ENCODE results near the gene ZNF426.
A peak's percentile ranks its signal among the peaks of the same experiment; 100 is the strongest.
"Not testable (repeated sequence)": the region's sequence is repeated elsewhere in the genome, so short reads cannot be mapped to it uniquely, and the experiment has no call there.

Gene ZNF426

DNA sequence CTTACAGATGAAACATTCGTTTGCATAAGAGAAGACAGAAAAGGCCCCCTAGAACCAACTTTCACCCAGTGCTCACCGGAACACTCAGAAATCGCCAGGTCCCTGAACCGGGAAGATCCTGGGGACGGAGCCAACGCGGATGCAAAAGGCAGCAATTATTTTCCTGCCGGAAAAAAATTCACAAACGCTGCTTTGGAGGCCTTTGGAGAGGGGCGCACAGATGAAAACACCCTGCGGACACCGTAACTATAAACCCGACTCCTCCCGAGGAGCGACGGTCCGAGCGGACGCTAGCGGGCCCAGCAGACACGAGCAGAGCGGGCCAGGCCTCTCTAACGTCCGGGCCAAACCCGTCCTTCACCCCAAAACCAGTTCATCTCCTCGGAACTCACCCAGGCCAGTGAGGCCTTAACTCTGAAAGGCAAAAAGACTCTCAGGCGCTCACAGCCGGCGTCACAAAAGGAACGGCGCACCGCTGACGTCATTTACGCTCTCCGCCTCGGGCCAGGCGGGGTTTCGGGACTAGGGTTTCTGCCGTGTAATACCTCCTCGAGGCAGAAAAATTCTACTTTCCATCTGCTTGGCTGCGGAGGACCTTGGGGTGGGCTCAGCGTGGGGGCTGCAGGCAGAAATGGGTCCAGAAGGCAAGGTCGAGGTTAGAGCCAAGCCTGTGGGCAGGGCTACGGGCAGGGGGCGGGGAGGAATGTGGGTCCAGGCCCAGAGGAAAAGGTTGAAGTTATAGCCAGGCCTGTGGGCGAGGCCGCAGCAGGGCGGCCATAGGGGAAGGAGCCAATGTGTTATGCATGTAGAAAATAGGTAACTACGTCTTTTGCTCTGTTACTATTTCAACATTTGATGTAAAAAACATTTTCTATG lies at the start of gene ZNF426:
TSS of gene ZNF426 (minus strand) at position 463 of the 876 bp plus-strand sequence. CDS start 2,413 bp downstream, outside the sequence.
- DNase-seq: peak; percentile 77 to 79

DNA sequence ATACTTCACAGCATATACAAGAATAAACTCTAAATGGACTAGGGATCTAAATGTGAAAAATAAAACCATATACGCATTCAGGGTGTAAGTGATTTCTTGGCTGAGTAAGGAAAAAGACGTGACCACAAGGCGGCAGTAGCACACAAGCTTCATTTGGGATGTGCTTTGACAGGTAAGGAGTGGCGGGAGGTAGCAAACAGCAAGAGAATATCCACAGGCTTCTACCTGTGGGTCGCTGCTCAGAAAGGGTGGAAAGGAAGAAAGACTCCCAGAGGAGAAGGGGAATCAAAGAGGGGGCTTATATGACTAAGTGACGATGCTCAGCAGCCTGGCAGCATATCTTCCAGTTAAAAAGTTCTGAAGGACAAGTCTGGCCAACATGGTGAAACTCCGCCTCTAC lies 48.3 kb upstream of the ZNF426 start:
- DNase-seq: peak; percentile 67 to 73

- DNase-seq: peak; percentile 54 to 70
Measured at GRCh38 chr19:9584073-9584833, 45.8 kb upstream of the ZNF426 start, which contains the start of gene ZNF121. Gene ZNF121 (minus strand): TSS chr19:9584504. CDS start chr19:9568097, 16,407 bp downstream.

DNA sequence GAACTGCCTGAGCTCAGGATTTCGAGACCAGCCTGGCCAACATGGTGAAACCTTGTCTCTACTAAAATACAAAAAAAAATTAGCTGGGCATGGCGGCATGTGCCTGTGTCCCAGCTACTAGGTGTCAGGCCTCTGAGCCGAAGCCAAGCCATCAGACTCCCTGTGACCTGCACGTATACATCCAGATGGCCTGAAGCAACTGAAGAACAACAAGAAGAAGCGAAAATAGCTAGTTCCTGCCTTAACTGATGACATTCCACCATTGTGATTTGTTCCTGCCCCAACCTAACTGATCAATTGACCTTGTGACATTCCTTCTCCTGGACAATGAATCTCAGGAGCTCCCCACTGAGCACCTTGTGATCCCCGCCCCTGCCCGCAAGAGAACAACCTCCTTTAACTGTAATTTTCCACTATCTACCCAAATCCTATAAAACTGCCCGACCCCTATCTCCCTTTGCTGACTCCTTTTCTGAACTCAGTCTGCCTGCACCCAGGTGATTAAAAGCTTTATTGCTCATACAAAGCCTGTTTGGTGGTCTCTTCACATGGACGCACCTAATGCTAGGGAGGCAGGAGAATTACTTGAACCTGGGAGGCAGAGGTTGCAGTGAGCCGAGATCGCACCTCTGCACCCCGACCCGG lies 43.8 kb upstream of the ZNF426 start:
- DNase-seq: not testable (repeated sequence)

DNA sequence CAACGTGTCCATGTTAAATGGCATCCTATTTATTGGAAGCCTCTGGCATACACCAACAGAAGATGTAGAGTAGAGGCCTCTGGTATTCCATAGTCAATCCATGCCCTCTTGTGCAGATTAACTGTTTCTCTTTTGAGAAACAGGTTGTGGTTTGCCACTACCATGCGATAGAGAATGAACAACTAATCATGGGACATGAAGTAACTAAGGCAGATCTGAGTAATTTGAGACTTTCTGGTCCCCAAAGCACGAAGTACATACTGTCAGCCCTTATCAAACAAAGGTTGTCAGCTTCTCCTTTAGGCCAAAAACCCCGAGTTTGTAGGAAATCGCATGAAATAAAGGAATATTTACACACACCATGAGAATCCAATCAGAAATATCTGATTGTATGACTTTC lies 42.3 kb upstream of the ZNF426 start:
- DNase-seq: no peak

DNA sequence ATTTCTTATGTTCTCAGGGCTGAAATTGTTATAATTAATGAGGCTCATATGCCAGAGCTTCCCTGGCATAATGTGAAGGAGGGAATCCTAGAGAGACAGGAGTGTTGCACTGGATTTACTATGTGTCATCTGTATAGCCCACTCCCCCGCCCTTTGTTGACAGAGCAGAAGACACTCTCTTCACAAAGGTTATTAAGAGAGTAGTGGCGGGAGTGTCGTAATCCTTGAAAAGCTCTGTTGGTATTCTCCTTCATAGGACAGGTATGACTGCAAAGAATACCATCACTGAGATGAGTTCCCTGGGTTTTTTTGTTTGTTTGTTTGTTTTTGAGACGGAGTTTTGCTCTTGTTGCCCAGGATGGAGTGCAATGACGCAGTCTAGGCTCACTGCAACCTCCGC lies 31.8 kb upstream of the ZNF426 start:
- no peak for DNase-seq

DNA sequence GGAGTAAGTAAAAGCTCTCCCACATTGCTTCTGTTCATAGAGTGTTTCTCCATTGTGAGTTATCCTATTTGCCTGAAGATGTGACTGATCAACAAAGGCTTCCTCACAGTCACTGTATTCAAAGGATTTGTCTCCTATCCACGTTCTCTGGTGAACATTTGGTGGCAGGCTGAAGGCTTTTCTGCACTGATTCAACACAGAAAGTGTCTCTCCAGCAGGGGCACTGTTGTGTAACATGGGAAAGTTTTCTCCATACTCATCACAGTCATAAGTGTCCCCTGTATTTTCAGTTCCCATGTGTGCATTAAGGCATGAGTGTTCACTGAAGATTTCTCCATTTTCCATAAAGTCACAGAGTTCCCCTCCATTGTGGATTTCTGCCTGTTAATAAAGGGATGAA lies 28.3 kb upstream of the ZNF426 start:
- DNase-seq: no peak

GRCh38 chr19:9565900-9566705 lies 27.7 kb upstream of the ZNF426 start:
- no peak for DNase-seq

DNA sequence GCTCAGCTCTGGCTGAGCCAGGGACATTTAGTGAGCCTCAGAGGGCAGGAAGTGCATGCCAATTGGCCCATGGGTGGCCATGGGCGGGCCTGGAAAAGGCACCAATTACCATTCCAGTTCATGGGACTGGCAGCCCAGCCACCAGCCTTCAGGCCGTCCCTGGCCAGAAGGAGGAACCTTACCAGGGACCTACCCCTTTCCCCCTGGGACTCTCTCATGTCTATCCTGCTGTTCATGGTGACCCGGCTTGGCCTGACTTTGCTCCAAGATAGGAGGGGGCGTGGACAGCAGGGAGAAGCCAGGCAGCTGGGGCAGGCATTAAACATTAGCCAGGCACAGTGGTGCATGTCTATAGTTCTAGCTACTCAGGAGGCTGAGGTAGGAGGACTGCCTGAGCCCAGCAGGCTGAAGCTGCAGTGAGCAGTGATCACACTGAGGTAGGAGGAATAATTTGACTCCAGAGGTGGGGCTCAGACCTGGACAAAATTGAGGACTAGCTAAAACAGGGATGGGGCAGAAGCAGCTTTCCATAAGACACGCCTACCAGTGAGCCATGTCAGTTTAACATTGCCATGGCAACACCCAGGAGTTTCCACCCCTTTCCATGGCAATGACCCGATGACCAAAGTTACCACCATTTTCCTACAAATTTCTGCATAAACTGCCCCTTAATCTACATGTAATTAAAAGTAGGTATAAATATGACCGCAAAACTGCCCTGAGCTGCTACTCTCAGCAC lies 14.3 kb upstream of the ZNF426 start:
- DNase-seq: no peak

GRCh38 chr19:9547870-9548269 lies 9.4 kb upstream of the ZNF426 start:
- DNase-seq: no peak

DNA sequence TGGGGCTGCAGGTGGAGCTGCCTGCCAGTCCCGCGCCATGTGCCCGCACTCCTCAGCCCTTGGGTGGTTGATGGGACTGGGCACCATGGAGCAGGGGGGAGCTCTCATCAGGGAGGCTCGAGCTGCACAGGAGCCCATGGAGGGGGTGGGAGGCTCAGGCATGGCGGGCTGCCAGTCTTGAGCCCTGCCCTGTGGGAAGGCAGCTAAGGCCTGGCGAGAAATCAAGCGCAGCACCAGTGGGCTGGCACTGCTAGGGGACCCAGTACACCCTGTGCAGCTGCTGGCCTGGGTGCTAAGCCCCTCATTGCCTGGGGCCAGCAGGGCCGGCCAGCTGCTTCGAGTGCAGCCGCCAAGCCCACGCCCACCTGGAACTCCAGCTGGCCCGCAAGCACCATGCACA lies 2.8 kb upstream of the ZNF426 start:
- not testable (repeated sequence) for DNase-seq

GRCh38 chr19:9539921-9540320 lies 1.5 kb upstream of the ZNF426 start:
- DNase-seq: not testable (repeated sequence)

DNA sequence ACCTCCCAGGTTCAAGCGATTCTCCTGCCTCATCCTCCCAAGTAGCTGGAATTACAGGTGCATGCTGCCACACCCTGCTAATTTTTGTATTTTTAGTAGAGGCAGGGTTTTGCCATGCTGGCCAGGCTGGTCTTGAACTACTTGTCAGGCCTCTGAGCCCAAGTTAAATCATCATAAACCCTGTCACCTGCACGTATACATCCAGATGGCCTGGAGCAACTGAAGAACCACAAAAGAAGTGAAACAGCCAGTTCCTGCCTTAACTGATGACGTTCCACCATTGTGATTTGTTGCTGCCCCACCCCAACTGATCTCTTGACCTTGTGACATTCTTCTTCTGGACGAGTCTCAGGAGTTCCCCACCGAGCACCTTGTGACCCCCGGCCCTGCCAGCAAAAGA lies 756 bp upstream of the ZNF426 start:
- not testable (repeated sequence) for DNase-seq

DNA sequence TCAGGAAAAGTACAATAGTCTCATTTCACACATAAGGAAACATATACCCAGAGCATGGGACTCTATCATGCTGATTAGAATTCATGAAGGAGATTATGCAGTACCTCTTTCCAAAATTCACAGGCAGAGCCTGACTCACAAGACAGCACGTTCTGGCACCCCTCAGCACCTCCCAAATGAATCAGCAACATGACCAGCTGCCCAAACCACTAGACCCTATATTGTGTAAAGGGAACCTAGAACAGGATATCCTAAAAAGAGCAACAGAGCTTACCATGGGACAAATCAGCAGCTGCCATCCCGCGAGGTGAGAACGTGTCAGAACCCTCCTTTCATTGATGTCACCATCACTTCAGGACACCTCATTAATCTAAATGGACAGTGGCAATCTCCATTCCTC lies 2.5 kb downstream of the ZNF426 start:
- no peak for DNase-seq

GRCh38 chr19:9531933-9532332 lies 6.5 kb downstream of the ZNF426 start:
- DNase-seq: no peak

DNA sequence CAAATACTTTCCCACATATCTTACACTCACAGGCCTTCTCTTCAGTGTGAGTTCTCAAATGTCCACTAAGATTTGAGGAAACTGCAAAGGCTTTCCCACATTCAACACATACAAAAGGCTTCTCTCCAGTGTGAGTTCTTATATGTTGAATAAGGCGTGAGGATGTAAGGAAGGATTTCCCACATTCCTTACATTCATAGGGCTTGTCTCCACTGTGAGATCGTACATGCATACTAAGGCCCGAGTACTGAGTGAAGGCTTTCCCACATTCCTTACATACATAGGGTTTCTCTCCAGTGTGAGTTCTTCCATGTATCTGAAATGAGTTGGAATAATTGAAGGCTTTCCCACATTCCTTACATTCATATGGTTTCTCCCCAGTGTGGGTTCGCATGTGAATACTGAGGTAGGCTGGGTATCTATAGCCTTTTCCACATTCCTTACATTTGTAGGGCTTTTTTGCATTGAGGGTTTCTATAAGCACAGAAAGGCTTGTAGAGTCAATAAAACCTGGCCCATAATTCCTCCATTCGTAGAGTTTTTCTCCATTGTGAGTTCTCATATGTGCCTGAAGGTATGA lies 9.6 kb downstream of the ZNF426 start:
- no peak for DNase-seq

DNA sequence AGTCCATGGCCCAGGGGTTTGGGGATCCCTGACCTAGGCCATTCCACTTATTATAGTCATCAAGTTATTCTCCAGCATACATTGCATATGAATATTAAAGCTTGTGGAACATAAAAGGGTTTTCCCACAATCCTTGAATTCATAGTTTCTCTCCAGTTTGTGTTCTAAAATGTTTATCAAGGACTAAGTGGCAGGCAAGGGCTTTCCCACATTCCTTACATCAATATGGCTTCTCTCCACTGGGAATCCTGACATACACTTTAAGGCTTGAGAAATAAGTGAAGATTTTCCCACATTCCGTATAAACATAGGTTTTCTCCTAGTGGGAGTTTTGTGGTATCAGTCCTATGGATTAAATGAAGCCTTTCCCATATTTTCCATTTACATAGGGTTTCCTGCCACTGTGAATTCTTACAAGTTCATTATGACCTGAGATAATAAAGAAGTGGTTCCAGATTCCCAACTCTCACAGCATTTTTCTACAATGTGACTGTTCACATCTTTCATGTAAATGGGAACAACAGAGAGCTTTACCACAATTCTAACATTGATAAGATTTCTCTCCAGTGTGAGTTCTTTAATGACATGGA lies 14.5 kb downstream of the ZNF426 start:
- no peak for DNase-seq

DNA sequence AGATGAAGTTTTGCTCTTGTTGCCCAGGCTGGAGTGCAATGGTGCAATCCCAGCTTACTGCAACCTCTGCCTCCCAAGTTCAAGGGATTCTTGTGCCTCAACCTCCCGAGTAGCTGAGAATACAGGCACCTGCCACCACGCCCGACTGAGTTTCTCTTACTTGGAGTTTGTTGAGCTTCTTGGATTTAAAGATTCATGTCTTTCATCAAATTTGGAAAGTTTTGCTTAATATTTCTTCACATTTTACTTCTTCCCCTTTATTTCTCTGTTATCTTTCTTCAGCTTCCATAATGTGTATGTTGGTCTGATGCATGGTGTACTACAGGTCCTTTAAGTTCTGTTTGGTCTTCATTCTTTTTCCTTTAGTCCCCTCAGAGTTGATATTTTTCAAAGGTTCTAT lies 31.2 kb downstream of the ZNF426 start:
- no peak for DNase-seq

DNA sequence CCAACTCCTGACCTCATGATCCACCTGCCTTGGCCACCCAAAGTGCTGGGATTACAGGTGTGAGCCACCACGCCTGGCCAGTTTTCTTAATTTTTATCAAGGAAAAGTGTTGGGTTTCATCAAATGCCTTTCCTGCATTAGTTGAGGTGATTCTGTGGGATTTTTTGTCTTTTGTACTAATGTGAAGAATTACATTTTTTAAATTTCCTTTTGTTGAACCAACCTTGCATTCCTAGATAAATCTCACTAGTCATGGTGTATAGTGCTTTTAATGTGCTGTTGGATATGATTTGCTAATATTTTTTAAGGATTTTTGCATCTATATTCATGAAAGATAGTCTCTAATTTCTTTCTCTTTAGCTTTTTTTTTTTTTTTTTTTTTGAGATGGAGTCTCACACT lies 37.6 kb downstream of the ZNF426 start:
- no peak for DNase-seq

DNA sequence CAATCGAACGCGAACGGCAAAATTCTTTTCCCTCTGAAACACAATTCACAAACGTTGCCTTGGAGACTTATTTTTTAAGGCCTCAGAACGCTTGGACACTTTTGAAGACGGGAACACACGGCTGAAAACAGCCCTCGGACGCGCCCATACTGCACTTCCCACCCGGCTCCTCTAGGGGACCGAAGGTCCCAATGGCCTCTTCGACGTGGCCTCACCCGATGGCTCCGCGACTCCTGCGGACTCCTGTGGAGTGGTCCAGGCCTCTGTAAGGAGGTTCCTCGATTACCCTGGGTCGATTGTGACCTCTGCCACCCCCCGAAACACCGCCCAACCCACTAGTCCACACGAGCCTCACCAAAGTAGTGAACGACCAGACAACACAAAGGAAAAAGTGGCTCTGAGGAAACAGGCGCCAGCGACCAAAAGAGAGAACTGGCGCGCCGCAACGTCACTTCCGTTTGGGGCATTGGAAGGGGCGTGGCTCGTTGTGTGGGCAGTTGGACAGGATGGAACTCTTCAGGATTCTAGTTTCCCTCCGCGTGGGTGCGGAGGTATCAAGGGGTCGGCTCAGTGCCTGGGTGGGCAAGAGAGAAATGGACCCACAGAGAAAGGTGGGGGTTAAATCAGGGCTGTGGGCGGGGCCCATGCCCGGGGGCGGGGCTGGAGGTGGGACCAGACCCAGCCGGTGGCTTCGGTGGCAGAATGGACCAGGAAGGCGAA lies 40.1 kb downstream of the ZNF426 start, which contains the start of gene ZNF560:
TSS of gene ZNF560 (minus strand) at position 434 of the 720 bp plus-strand sequence. CDS start 23,303 bp downstream, outside the sequence.
- no peak for DNase-seq
